ENCODE results near the gene STAM. TPM values are rescaled to one million over a fixed set of nuclear protein-coding genes. Genes with fewer than 3 reads are reported as not detected.

The STAM gene
- total and polyA plus RNA-seq, 8 donors, result 6.8 to 49.2 (median 10.0) TPM

- Histone ChIP-seq H3K27me3 (peaks cover 0 to 5% (median 0%) of the 10 kb centered on the region in 3 donors), H3K9me3 (no peaks in the 10 kb centered on the region), H3K36me3 (no peaks in the 10 kb centered on the region), H3K4me1 (peaks cover 6 to 24% (median 12%) of the 10 kb centered on the region in 4 donors), H3K4me3 (peak overlapping the region; percentile 86 to 98 (median 91)), H3K27ac (peak overlapping the region; percentile 88 to 96 (median 95))
- 2 to 3% (median 3%) methylated on average over 22 to 48 of the region's 48 CpGs for WGBS, 5 donors
- intact Hi-C loops (cut with DNase I; ENCODE audit: low total_unique reads), result no loop called here
- peak; percentile 83 for DNase-seq
- TF ChIP-seq EP300 (IDR thresholded peaks at IDR 0.05) (no peak), CTCF (IDR thresholded peaks at IDR 0.05) (no peak), POLR2A (IDR thresholded peaks at IDR 0.05) (no peak), POLR2AphosphoS5 (IDR thresholded peaks at IDR 0.05) (peak in 1 of 3 donors; percentile 5)
These were observed 27.4 kb upstream of the STAM start for GRCh38 chr10:17616403-17617030.

- DNase-seq, result peak; percentile 75 to 88
- WGBS, 5 donors, result 0 to 1% (median 1%) methylated on average over 35 to 92 of the region's 92 CpGs
- intact Hi-C loops (cut with DNase I; ENCODE audit: low total_unique reads), result no loop called here
- TF ChIP-seq CTCF (IDR thresholded peaks at IDR 0.05), result peak in 3 of 7 experiments; percentile 7 to 39 (median 21)
- TF ChIP-seq POLR2AphosphoS5 (IDR thresholded peaks at IDR 0.05), result peak in 2 of 3 donors; percentile 62 to 71
- no peak for TF ChIP-seq POLR2A (IDR thresholded peaks at IDR 0.05)
- no peak for TF ChIP-seq EP300 (IDR thresholded peaks at IDR 0.05)
- Histone ChIP-seq H3K36me3 (no peaks in the 10 kb centered on the region), H3K4me3 (peak within 1 kb of the TSS; percentile 86 to 98 (median 91)), H3K27me3 (peaks cover 0 to 5% (median 0%) of the 10 kb centered on the region in 3 donors), H3K9me3 (no peaks in the 10 kb centered on the region), H3K4me1 (peaks cover 6 to 24% (median 12%) of the 10 kb centered on the region in 4 donors), H3K27ac (peak within 1 kb of the TSS; percentile 88 to 96 (median 95))
These were observed 26.7 kb upstream of the STAM start, which contains the start of gene HACD1 for GRCh38 chr10:17617031-17617911. HACD1 (minus strand) TSS chr10:17617374; CDS start chr10:17617339, 35 bp downstream.

GRCh38 chr10:17622061-17622460 is 21.9 kb upstream of the STAM start:
- 53 to 62% (median 61%) methylated on average over 8 of the region's 8 CpGs for WGBS, 5 donors
- no peaks in the 10 kb centered on the region for H3K9me3 ChIP-seq
- H3K4me3 ChIP-seq, result no peak overlapping the region
- H3K27me3 ChIP-seq, result peaks cover 0 to 5% (median 0%) of the 10 kb centered on the region in 3 donors
- no peak for DNase-seq
- intact Hi-C loops (cut with DNase I; ENCODE audit: low total_unique reads), result no loop called here
- no peak for TF ChIP-seq POLR2AphosphoS5 (IDR thresholded peaks at IDR 0.05)
- no peak for TF ChIP-seq EP300 (IDR thresholded peaks at IDR 0.05)
- no peak for TF ChIP-seq POLR2A (IDR thresholded peaks at IDR 0.05)
- no peak for TF ChIP-seq CTCF (IDR thresholded peaks at IDR 0.05)
- no peak overlapping the region for H3K27ac ChIP-seq
- H3K4me1 ChIP-seq, result peaks cover 6 to 10% (median 8%) of the 10 kb centered on the region in 4 donors
- no peaks in the 10 kb centered on the region for H3K36me3 ChIP-seq

- Histone ChIP-seq H3K4me1 (no peaks in the 10 kb centered on the region), H3K4me3 (no peak overlapping the region), H3K27me3 (no peaks in the 10 kb centered on the region), H3K27ac (no peak overlapping the region), H3K36me3 (no peaks in the 10 kb centered on the region), H3K9me3 (no peaks in the 10 kb centered on the region)
- TF ChIP-seq EP300 (IDR thresholded peaks at IDR 0.05) (no peak), CTCF (IDR thresholded peaks at IDR 0.05) (no peak), POLR2A (IDR thresholded peaks at IDR 0.05) (no peak), POLR2AphosphoS5 (IDR thresholded peaks at IDR 0.05) (no peak)
- intact Hi-C loops (cut with DNase I; ENCODE audit: low total_unique reads), result no loop called here
- no peak for DNase-seq
- 48 to 58% (median 49%) methylated on average over 3 of the region's 3 CpGs for WGBS, 5 donors
These were observed 19.0 kb upstream of the STAM start for GRCh38 chr10:17624996-17625395.
